ENCODE data around the gene ARRDC4.

The ARRDC4 gene

DNA sequence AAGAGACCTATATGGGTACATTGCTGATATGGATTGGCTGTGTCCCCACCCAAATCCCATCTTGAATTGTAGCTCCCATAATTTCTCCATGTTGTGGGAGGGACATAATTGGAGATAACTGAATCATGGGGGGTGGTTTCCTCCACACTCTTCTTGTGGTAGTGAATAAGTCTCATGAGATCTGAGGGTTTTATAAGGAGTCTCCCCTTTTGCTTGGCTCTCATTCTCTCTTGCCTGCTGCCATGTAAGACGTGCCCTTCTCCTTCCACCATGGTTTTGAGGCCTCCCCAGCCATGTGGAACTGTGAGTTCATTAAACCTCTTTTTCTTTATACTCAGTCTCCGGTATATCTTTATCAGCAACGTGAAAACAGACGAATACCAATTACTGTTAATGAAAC is 5.0 kb upstream of the ARRDC4 start:
- no peak for DNase-seq
- no peaks in the 10 kb centered on the region for H3F3A ChIP-seq (ENCODE audit: insufficient read depth, low read length)
- H3K79me2 ChIP-seq (ENCODE audit: low read length), result no peaks in the 10 kb centered on the region
- H4K20me1 ChIP-seq (ENCODE audit: insufficient read depth, low read length), result no peaks in the 10 kb centered on the region
- no peaks in the 10 kb centered on the region for H3K27me3 ChIP-seq (replicated peaks; ENCODE audit: insufficient read depth, low read length)
- H3K9me3 ChIP-seq (replicated peaks; ENCODE audit: insufficient read depth, low read length), result no peaks in the 10 kb centered on the region
- H3K4me2 ChIP-seq (ENCODE audit: low read depth, low read length), result no peak overlapping the region
- H3K9me2 ChIP-seq (replicated peaks; ENCODE audit: insufficient read depth, low read length), result no peaks in the 10 kb centered on the region
- no peak overlapping the region for H3K4me3 ChIP-seq (ENCODE audit: low read length)
- no peaks in the 10 kb centered on the region for H3K36me3 ChIP-seq (replicated peaks; ENCODE audit: insufficient read depth, low read length)
- H3K4me1 ChIP-seq (ENCODE audit: low read length), result peaks cover 5% of the 10 kb centered on the region; the same call in 1 of the 2 replicates
- no peak overlapping the region for H2AFZ ChIP-seq (ENCODE audit: low read length)
- no peak overlapping the region for H3K9ac ChIP-seq (ENCODE audit: low read length)
- H3K27ac ChIP-seq (ENCODE audit: low read length), result no peak overlapping the region
- no peak for TF ChIP-seq EZH2phosphoT487 (IDR thresholded peaks at IDR 0.05; ENCODE audit: low read length)

GRCh38 chr15:97959724-97960363 is 659 bp upstream of the ARRDC4 start:
- peak overlapping the region; percentile 65 for H3K4me3 ChIP-seq (ENCODE audit: low read length)
- H3K4me2 ChIP-seq (ENCODE audit: low read depth, low read length), result peak overlapping the region; percentile 83
- no peaks in the 10 kb centered on the region for H3K9me2 ChIP-seq (replicated peaks; ENCODE audit: insufficient read depth, low read length)
- no peaks in the 10 kb centered on the region for H4K20me1 ChIP-seq (ENCODE audit: insufficient read depth, low read length)
- peak overlapping the region; percentile 78 for H2AFZ ChIP-seq (ENCODE audit: low read length)
- H3K36me3 ChIP-seq (replicated peaks; ENCODE audit: insufficient read depth, low read length), result no peaks in the 10 kb centered on the region
- no peak for DNase-seq
- no peaks in the 10 kb centered on the region for H3F3A ChIP-seq (ENCODE audit: insufficient read depth, low read length)
- H3K27me3 ChIP-seq (replicated peaks; ENCODE audit: insufficient read depth, low read length), result no peaks in the 10 kb centered on the region
- TF ChIP-seq, protein P1, sequence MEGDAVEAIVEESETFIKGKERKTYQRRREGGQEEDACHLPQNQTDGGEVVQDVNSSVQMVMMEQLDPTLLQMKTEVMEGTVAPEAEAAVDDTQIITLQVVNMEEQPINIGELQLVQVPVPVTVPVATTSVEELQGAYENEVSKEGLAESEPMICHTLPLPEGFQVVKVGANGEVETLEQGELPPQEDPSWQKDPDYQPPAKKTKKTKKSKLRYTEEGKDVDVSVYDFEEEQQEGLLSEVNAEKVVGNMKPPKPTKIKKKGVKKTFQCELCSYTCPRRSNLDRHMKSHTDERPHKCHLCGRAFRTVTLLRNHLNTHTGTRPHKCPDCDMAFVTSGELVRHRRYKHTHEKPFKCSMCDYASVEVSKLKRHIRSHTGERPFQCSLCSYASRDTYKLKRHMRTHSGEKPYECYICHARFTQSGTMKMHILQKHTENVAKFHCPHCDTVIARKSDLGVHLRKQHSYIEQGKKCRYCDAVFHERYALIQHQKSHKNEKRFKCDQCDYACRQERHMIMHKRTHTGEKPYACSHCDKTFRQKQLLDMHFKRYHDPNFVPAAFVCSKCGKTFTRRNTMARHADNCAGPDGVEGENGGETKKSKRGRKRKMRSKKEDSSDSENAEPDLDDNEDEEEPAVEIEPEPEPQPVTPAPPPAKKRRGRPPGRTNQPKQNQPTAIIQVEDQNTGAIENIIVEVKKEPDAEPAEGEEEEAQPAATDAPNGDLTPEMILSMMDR (IDR thresholded peaks at IDR 0.05; ENCODE audit: low read length), result no peak
- TF ChIP-seq EZH2phosphoT487 (IDR thresholded peaks at IDR 0.05; ENCODE audit: low read length), result no peak
- no peak for TF ChIP-seq EZH2 (optimal IDR thresholded peaks at IDR 0.05; ENCODE audit: low read depth, low read length)
- H3K27ac ChIP-seq (ENCODE audit: low read length), result no peak overlapping the region
- peak overlapping the region; percentile 16; the same call in 1 of the 2 replicates for H3K9ac ChIP-seq (ENCODE audit: low read length)
- H3K4me1 ChIP-seq (ENCODE audit: low read length), result peaks cover 5% of the 10 kb centered on the region; the same call in 1 of the 2 replicates
- no peaks in the 10 kb centered on the region for H3K79me2 ChIP-seq (ENCODE audit: low read length)
- H3K9me3 ChIP-seq (replicated peaks; ENCODE audit: insufficient read depth, low read length), result no peaks in the 10 kb centered on the region

DNA sequence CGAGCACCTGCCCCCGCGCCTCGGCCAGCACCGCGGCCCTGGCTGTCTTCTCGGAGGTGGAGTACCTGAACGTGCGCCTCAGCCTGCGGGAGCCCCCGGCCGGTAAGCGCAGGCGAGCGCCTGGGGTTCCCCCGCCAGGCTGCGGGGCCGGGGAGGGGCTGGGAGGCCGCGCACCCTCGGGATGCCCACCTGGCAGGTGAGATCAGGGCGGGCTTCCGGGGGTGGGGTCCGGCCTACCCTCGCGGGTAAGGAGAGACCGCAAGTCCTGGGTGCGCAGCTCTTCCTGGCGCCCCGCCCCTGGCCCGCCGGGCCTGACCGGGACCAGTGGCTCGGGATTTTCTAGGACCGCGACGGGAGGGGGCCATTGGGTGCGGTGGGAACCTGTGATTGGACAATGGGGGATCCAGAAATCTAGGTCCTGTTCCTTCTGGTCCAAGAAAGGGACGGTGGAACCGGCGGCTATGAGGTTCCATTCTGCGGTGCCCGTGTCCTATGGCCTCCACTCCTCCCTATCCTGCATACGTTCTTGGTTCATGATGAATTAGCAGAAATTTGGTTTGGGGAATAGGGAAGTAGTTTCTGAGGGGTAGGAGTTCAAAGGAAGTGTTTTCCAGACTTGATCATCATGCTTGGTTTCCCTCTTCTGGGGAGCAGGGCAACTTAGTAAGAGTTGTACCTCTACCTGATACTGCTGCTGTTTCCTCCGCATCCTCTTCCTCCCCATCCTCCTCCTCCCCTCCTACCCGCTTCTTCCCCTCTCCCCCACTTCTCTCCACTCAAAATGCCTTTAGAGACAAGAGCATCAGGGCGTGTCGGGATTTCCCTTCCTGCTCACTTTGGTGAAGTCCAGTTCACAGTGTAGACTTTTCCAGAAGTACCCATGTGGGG is 808 bp downstream of the ARRDC4 start:
- Histone ChIP-seq H3K79me2 (ENCODE audit: low read length) (no peaks in the 10 kb centered on the region), H3F3A (ENCODE audit: insufficient read depth, low read length) (no peaks in the 10 kb centered on the region), H2AFZ (ENCODE audit: low read length) (peak overlapping the region; percentile 78), H3K36me3 (replicated peaks; ENCODE audit: insufficient read depth, low read length) (no peaks in the 10 kb centered on the region), H3K4me3 (ENCODE audit: low read length) (peak overlapping the region; percentile 67), H3K27me3 (replicated peaks; ENCODE audit: insufficient read depth, low read length) (no peaks in the 10 kb centered on the region), H3K4me1 (ENCODE audit: low read length) (peaks cover 5% of the 10 kb centered on the region; the same call in 1 of the 2 replicates), H3K9ac (ENCODE audit: low read length) (peak overlapping the region; percentile 21; the same call in 1 of the 2 replicates), H3K4me2 (ENCODE audit: low read depth, low read length) (peak overlapping the region; percentile 83), H3K27ac (ENCODE audit: low read length) (no peak overlapping the region), H3K9me3 (replicated peaks; ENCODE audit: insufficient read depth, low read length) (no peaks in the 10 kb centered on the region), H4K20me1 (ENCODE audit: insufficient read depth, low read length) (no peaks in the 10 kb centered on the region), H3K9me2 (replicated peaks; ENCODE audit: insufficient read depth, low read length) (no peaks in the 10 kb centered on the region)
- peak; percentile 27 for DNase-seq
- no peak for TF ChIP-seq EZH2phosphoT487 (IDR thresholded peaks at IDR 0.05; ENCODE audit: low read length)
- no peak for TF ChIP-seq EZH2 (optimal IDR thresholded peaks at IDR 0.05; ENCODE audit: low read depth, low read length)
- TF ChIP-seq, protein P1 (IDR thresholded peaks at IDR 0.05; ENCODE audit: low read length), result no peak
